Measurements from ENCODE around the gene DYSF.

The DYSF gene

DNA sequence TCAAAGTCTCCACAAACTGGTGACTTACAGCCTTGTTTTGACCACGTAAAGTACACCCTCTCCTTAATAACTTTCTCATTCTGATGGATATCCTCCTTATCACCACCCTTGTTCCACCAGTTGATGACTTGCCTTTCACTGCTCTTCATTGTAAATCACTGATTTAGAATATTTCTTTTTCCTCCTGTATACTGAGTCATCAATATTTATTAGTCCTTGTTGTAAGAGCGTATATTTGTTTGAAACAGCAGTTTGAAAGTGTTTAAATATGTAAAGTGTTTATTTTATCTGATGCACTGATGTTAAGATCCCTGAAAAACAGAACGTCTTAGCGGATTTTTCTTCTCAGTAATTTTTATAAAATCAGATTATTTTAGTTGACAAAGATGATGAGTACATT lies 34.2 kb upstream of the DYSF start:
- H3K27me3 ChIP-seq, result no peaks in the 10 kb centered on the region
- no peak overlapping the region for H3K27ac ChIP-seq
- H3K36me3 ChIP-seq, result no peaks in the 10 kb centered on the region
- peaks cover 15 to 18% of the 10 kb centered on the region in 2 experiments for H3K4me1 ChIP-seq (ENCODE audit: control insufficient read depth in 1 of 2, insufficient read depth in 1 of 2, low read depth in 1 of 2, low read length in 1 of 2)
- no peak overlapping the region for H3K4me3 ChIP-seq (ENCODE audit: low read depth in 1 of 2, low read length in 1 of 2)
- no peaks in the 10 kb centered on the region for H3K9me3 ChIP-seq
- TF ChIP-seq, protein P1, sequence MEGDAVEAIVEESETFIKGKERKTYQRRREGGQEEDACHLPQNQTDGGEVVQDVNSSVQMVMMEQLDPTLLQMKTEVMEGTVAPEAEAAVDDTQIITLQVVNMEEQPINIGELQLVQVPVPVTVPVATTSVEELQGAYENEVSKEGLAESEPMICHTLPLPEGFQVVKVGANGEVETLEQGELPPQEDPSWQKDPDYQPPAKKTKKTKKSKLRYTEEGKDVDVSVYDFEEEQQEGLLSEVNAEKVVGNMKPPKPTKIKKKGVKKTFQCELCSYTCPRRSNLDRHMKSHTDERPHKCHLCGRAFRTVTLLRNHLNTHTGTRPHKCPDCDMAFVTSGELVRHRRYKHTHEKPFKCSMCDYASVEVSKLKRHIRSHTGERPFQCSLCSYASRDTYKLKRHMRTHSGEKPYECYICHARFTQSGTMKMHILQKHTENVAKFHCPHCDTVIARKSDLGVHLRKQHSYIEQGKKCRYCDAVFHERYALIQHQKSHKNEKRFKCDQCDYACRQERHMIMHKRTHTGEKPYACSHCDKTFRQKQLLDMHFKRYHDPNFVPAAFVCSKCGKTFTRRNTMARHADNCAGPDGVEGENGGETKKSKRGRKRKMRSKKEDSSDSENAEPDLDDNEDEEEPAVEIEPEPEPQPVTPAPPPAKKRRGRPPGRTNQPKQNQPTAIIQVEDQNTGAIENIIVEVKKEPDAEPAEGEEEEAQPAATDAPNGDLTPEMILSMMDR (IDR thresholded peaks at IDR 0.05), result no peak

DNA sequence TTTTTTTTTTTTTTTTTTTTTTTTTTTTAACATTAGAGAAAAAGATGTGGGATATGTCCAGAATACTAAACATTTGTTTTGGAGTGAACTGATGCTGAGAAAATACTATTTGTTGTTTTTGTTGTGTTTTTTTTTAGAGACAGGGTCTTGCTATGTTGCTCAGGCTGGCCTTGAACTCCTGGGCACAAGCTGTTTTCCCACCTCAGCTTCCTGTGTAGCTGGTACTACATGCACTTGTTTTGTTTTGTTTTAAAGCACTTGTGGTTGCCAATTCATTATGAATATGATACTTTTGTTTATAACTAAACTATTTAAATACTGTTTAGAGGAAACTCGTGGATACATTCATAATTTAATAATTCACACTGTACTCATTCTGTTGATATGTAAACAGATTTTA lies 33.4 kb upstream of the DYSF start:
- no peaks in the 10 kb centered on the region for H3K36me3 ChIP-seq
- H3K4me1 ChIP-seq (ENCODE audit: control insufficient read depth in 1 of 2, insufficient read depth in 1 of 2, low read depth in 1 of 2, low read length in 1 of 2), result peaks cover 23 to 26% of the 10 kb centered on the region in 2 experiments
- no peaks in the 10 kb centered on the region for H3K9me3 ChIP-seq
- H3K27me3 ChIP-seq, result no peaks in the 10 kb centered on the region
- no peak overlapping the region for H3K4me3 ChIP-seq (ENCODE audit: low read depth in 1 of 2, low read length in 1 of 2)
- TF ChIP-seq, protein P1 (IDR thresholded peaks at IDR 0.05), result no peak
- no peak overlapping the region for H3K27ac ChIP-seq

DNA sequence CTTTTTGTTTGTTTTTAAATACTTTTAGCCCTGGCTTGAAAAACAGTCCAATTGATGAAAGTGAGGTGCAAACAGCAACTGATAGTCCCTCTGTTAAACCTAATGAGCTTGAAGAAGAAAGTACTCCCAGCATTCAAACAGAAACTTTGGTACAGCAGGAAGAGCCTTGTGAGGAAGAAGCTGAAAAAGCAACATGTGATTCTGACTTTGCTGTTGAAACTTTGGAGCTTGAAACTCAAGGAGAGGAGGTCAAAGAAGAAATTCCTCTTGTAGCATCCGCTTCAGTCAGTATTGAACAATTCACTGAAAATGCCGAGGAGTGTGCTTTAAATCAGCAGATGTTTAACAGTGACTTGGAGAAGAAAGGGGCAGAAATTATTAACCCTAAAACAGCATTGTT lies 30.6 kb upstream of the DYSF start:
- TF ChIP-seq, protein P1 (IDR thresholded peaks at IDR 0.05), result no peak
- Histone ChIP-seq H3K27me3 (no peaks in the 10 kb centered on the region), H3K4me3 (ENCODE audit: low read depth in 1 of 2, low read length in 1 of 2) (no peak overlapping the region), H3K27ac (peak overlapping the region; percentile 20), H3K36me3 (peaks cover 2% of the 10 kb centered on the region), H3K9me3 (no peaks in the 10 kb centered on the region), H3K4me1 (ENCODE audit: control insufficient read depth in 1 of 2, insufficient read depth in 1 of 2, low read depth in 1 of 2, low read length in 1 of 2) (peaks cover 42 to 48% of the 10 kb centered on the region in 2 experiments)

DNA sequence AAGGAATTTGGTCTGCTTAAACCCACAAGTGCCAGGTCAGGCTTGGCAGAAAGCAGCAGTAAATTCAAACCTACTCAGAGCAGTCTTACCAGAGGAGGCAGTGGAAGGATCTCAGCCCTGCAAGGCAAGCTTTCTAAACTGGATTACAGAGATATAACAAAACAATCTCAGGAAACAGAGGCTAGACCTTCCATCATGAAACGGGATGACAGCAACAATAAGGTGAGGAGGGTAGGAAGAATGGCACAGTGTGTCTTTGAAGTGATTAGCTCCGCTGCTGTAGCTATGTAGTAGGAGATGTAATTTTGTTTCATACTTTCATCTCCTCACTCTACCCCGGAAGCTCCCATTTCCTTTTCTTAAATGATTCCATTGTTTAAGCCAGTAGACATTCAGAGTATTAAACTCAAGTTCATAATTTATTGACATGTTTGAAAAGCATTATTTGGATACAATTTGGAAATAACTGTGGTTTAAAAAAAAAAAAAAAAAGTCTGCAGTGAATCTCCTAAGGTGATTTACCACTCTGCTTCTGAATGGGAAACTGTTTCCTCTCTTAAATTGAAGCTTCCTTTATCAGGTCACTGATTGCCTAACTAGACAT lies 29.4 kb upstream of the DYSF start:
- no peak overlapping the region for H3K4me3 ChIP-seq (ENCODE audit: low read depth in 1 of 2, low read length in 1 of 2)
- no peaks in the 10 kb centered on the region for H3K27me3 ChIP-seq
- H3K9me3 ChIP-seq, result no peaks in the 10 kb centered on the region
- TF ChIP-seq, protein P1 (IDR thresholded peaks at IDR 0.05), result no peak
- H3K36me3 ChIP-seq, result peaks cover 6% of the 10 kb centered on the region
- peaks cover 33 to 43% of the 10 kb centered on the region in 2 experiments for H3K4me1 ChIP-seq (ENCODE audit: control insufficient read depth in 1 of 2, insufficient read depth in 1 of 2, low read depth in 1 of 2, low read length in 1 of 2)
- H3K27ac ChIP-seq, result peak overlapping the region; percentile 75

DNA sequence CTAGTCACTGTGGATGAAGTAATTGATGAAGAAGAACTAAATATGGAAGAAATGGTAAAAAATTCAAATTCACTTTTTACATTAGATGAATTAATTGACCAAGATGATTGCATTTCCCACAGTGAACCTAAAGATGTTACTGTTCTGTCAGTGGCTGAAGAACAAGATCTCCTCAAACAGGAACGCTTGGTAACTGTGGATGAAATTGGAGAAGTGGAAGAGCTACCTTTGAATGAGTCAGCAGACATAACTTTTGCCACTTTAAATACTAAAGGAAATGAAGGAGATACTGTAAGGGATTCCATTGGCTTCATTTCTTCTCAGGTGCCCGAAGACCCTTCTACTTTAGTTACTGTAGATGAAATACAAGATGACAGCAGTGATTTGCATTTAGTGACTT lies 26.6 kb upstream of the DYSF start:
- Histone ChIP-seq H3K36me3 (peaks cover 30% of the 10 kb centered on the region), H3K9me3 (no peaks in the 10 kb centered on the region), H3K4me1 (ENCODE audit: control insufficient read depth in 1 of 2, insufficient read depth in 1 of 2, low read depth in 1 of 2, low read length in 1 of 2) (peaks cover 33 to 43% of the 10 kb centered on the region in 2 experiments), H3K4me3 (ENCODE audit: low read depth in 1 of 2, low read length in 1 of 2) (no peak overlapping the region), H3K27me3 (no peaks in the 10 kb centered on the region), H3K27ac (peak overlapping the region; percentile 75)
- TF ChIP-seq, protein P1 (IDR thresholded peaks at IDR 0.05), result no peak
